Brain microvascular endothelial cell (primary cell): Measurements from ENCODE around the gene BBS7.

Experiments used
- DNase-seq: peaks from one replicate; pipeline ENCODE4 v3.0.0-alpha.2; 2020
- H3K27ac ChIP-seq: fragments of 250-450 bp; sonication (Bioruptor Pico); 2 replicates; pipeline ENCODE4 v1.5.1; 2020; ENCODE audit warnings: mild to moderate bottlenecking, moderate library complexity
- H3K27me3 ChIP-seq: fragments of 250-450 bp; sonication (Bioruptor Pico); replicated peaks from 2 replicates; pipeline ENCODE4 v1.5.1; 2020; ENCODE audit warnings: mild to moderate bottlenecking
- H3K36me3 ChIP-seq: fragments of 250-450 bp; sonication (Bioruptor Pico); replicated peaks from 2 replicates; pipeline ENCODE4 v1.5.1; 2020; ENCODE audit warnings: mild to moderate bottlenecking
- H3K4me3 ChIP-seq: 2 replicates; pipeline ENCODE4 v1.5.1; 2011; ENCODE audit warnings: low read depth, mild to moderate bottlenecking, control low read depth, low read length, moderate library complexity
- CTCF ChIP-seq: IDR thresholded peaks from 2 replicates; pipeline ENCODE4 v1.5.1; 2011; ENCODE audit warnings: low read depth, mild to moderate bottlenecking, moderate library complexity, low read length, control low read depth, inconsistent platforms; ENCODE audit errors: missing control alignments
- in situ Hi-C: cut with HindIII; loops from 2 replicates; pipeline ENCODE4 v1.10.0; 2017; ENCODE audit warnings: low sequenced_read_pairs, low pct_ligation_motif_present

BBS7 gene

GRCh38 chr4:121875652-121876051 lies 5.4 kb upstream of the BBS7 start:
- Histone ChIP-seq H3K4me3 (no peak overlapping the region), H3K27ac (no peak overlapping the region), H3K27me3 (no peaks in the 10 kb centered on the region), H3K36me3 (no peaks in the 10 kb centered on the region)
- in situ Hi-C loops = no loop called here
- DNase-seq = no peak
- TF ChIP-seq CTCF = no peak

GRCh38 chr4:121873604-121874003 lies 3.3 kb upstream of the BBS7 start:
- H3K4me3 ChIP-seq = no peak overlapping the region
- H3K27ac ChIP-seq = no peak overlapping the region
- no peaks in the 10 kb centered on the region for H3K27me3 ChIP-seq
- no peak for DNase-seq
- in situ Hi-C loops = no loop called here
- no peak for TF ChIP-seq CTCF
- no peaks in the 10 kb centered on the region for H3K36me3 ChIP-seq

- in situ Hi-C loops = no loop called here
- no peak for DNase-seq
- no peaks in the 10 kb centered on the region for H3K27me3 ChIP-seq
- no peak overlapping the region for H3K4me3 ChIP-seq
- TF ChIP-seq CTCF = no peak
- no peak overlapping the region for H3K27ac ChIP-seq
- H3K36me3 ChIP-seq = peaks cover 18% of the 10 kb centered on the region
Observed at GRCh38 chr4:121863799-121864198, 6.5 kb downstream of the BBS7 start.

GRCh38 chr4:121861426-121861825 lies 8.8 kb downstream of the BBS7 start:
- DNase-seq = no peak
- Histone ChIP-seq H3K4me3 (no peak overlapping the region), H3K27me3 (no peaks in the 10 kb centered on the region), H3K27ac (no peak overlapping the region), H3K36me3 (peaks cover 20% of the 10 kb centered on the region)
- TF ChIP-seq CTCF = no peak
- in situ Hi-C loops = no loop called here

GRCh38 chr4:121860121-121860520 lies 10.2 kb downstream of the BBS7 start:
- in situ Hi-C loops = no loop called here
- H3K4me3 ChIP-seq = no peak overlapping the region
- DNase-seq = no peak
- H3K36me3 ChIP-seq = peaks cover 18% of the 10 kb centered on the region
- TF ChIP-seq CTCF = no peak
- H3K27me3 ChIP-seq = no peaks in the 10 kb centered on the region
- no peak overlapping the region for H3K27ac ChIP-seq

- in situ Hi-C loops = no loop called here
- no peak overlapping the region for H3K4me3 ChIP-seq
- H3K27me3 ChIP-seq = no peaks in the 10 kb centered on the region
- H3K36me3 ChIP-seq = peaks cover 8% of the 10 kb centered on the region
- DNase-seq = no peak
- no peak overlapping the region for H3K27ac ChIP-seq
- TF ChIP-seq CTCF = no peak
Observed at GRCh38 chr4:121851354-121851753, 18.9 kb downstream of the BBS7 start.
